ENCODE measurements around the gene FHAD1.

FHAD1 gene

DNA sequence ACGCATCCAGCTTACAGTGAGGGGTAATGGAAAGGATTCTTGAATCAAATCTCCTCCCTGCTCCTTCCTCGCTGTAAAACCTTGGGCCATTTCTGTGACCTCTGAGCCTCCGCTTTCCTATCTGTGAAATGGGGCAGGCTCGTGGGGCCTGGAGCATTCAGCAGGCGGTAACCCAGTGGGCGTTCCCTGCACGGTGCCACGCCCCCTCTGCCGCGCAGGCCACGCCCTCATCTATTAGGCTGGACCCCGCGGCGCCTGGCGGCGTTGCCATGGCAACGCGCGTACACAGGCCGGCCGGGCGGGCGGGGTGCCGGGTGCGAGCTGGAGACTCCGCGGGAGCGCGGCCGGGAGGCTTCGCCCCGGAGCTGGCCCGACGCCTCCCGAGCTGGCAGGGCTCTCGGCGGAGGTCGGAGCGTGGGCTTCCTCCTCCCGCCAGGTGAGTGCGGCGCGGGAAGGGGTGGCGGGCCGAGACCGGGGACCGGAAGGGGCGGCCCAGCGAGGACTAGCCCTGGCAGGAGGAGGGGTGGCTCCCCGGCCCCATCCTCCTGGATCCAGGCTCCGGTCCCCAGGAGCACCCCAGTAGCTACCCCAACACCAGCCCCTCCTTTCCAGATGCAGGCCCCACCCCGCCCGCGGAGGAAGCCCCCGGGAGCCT lies at the start of gene FHAD1:
TSS of gene FHAD1 (plus strand) at position 264 of the 655 bp plus-strand sequence. CDS start 4,562 bp downstream, outside the sequence.
- Histone ChIP-seq H3F3A (ENCODE audit: insufficient read depth, low read length) (no peaks in the 10 kb centered on the region), H3K4me3 (ENCODE audit: low read depth, low read length, poor library complexity, severe bottlenecking) (no peak within 1 kb of the TSS), H3K9me3 (ENCODE audit: low read length) (no peaks in the 10 kb centered on the region), H3K4me2 (ENCODE audit: low read length) (no peak within 1 kb of the TSS), H3K36me3 (ENCODE audit: insufficient read depth, low read length) (no peaks in the 10 kb centered on the region; the same call in 1 of the 2 replicates), H3K4me1 (ENCODE audit: insufficient read depth, low read length, severe bottlenecking) (no peaks in the 10 kb centered on the region), H3K27me3 (ENCODE audit: insufficient read depth, low read length) (no peaks in the 10 kb centered on the region; the same call in 1 of the 2 replicates), H3K9me2 (ENCODE audit: low read depth, low read length) (no peaks in the 10 kb centered on the region), H2AFZ (ENCODE audit: low read length) (no peak within 1 kb of the TSS), H3K9ac (ENCODE audit: low read length) (no peak within 1 kb of the TSS), H4K20me1 (ENCODE audit: insufficient read depth, low read length) (no peaks in the 10 kb centered on the region), H3K27ac (ENCODE audit: low read depth, low read length, poor library complexity, severe bottlenecking) (no peak within 1 kb of the TSS), H3K79me2 (ENCODE audit: insufficient read depth, low read length) (no peaks in the 10 kb centered on the region)
- no peak for TF ChIP-seq EZH2 (IDR thresholded peaks at IDR 0.05; ENCODE audit: borderline replicate concordance, low read length)
- TF ChIP-seq, protein P1, sequence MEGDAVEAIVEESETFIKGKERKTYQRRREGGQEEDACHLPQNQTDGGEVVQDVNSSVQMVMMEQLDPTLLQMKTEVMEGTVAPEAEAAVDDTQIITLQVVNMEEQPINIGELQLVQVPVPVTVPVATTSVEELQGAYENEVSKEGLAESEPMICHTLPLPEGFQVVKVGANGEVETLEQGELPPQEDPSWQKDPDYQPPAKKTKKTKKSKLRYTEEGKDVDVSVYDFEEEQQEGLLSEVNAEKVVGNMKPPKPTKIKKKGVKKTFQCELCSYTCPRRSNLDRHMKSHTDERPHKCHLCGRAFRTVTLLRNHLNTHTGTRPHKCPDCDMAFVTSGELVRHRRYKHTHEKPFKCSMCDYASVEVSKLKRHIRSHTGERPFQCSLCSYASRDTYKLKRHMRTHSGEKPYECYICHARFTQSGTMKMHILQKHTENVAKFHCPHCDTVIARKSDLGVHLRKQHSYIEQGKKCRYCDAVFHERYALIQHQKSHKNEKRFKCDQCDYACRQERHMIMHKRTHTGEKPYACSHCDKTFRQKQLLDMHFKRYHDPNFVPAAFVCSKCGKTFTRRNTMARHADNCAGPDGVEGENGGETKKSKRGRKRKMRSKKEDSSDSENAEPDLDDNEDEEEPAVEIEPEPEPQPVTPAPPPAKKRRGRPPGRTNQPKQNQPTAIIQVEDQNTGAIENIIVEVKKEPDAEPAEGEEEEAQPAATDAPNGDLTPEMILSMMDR (IDR thresholded peaks at IDR 0.05; ENCODE audit: low read length): no peak

DNA sequence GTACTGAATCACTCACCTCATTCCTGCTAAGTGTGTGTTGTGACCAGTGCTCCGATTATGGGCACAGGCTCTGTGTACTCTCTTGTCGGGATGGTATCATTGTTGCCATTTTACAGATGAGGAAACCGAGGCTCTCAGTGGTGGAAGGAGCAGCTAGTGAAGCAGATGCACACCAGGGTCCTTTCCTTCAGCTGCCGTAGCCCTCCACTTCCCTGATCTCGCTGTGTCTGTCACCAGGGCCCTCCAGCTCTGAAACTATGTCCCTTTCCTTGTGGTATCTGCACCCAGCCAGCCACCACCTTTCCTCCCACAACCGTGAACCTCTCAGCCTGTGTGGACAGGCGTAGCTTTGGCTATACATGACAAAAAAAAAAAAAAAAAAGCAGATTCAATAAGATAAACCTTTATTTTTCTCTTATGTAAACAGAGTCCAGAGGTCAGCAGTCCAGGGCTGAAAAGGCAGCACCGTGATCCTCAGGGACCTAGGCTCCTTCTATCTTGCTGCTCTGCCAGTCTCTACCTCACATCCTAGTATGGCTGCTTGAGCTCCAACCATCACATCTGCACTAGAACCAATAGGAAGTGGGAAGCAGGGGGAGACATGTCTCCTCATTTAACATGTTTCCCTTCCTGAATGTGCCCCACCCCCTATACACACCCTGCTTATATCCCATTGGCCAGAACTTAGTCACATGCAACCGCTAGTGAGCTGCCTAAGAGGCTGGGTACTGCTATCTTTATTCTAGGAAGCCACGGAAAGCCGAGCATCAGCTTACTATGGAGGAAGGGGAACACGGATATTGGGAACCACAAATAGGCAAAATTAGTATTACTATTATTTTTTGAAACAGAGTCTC lies 49.2 kb upstream of the FHAD1 start:
- Histone ChIP-seq H3K79me2 (ENCODE audit: insufficient read depth, low read length) (no peaks in the 10 kb centered on the region), H3K4me1 (ENCODE audit: insufficient read depth, low read length, severe bottlenecking) (no peaks in the 10 kb centered on the region), H3F3A (ENCODE audit: insufficient read depth, low read length) (no peaks in the 10 kb centered on the region), H3K9ac (ENCODE audit: low read length) (no peak overlapping the region), H2AFZ (ENCODE audit: low read length) (no peak overlapping the region), H3K4me3 (ENCODE audit: low read depth, low read length, poor library complexity, severe bottlenecking) (no peak overlapping the region), H4K20me1 (ENCODE audit: insufficient read depth, low read length) (no peaks in the 10 kb centered on the region), H3K9me2 (ENCODE audit: low read depth, low read length) (no peaks in the 10 kb centered on the region), H3K9me3 (ENCODE audit: low read length) (no peaks in the 10 kb centered on the region), H3K36me3 (ENCODE audit: insufficient read depth, low read length) (no peaks in the 10 kb centered on the region), H3K27ac (ENCODE audit: low read depth, low read length, poor library complexity, severe bottlenecking) (no peak overlapping the region), H3K4me2 (ENCODE audit: low read length) (no peak overlapping the region), H3K27me3 (ENCODE audit: insufficient read depth, low read length) (no peaks in the 10 kb centered on the region)
- TF ChIP-seq EZH2 (IDR thresholded peaks at IDR 0.05; ENCODE audit: borderline replicate concordance, low read length): no peak
- TF ChIP-seq, protein P1 (IDR thresholded peaks at IDR 0.05; ENCODE audit: low read length): no peak

DNA sequence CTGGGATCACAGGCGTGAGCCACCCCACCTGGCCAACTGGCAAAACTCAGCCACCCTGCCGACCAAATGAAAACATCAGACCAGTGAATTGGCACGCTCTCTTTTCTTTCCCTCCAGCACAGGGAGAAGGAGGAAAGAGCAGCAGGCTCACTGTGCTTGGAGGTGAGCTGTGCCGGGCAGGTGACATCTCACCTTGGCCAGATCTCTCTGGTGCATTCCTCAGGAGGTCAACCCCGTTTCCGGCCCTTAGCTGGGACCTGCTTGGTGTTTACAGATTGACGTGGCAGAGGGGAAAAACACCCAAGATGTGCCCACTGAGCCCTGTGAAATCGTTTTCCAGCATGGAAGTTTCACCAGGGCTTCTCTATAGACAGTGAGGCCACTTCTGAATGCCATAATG lies 48.3 kb upstream of the FHAD1 start:
- Histone ChIP-seq H3K4me2 (ENCODE audit: low read length) (no peak overlapping the region), H3K79me2 (ENCODE audit: insufficient read depth, low read length) (no peaks in the 10 kb centered on the region), H3K27me3 (ENCODE audit: insufficient read depth, low read length) (no peaks in the 10 kb centered on the region), H3K4me3 (ENCODE audit: low read depth, low read length, poor library complexity, severe bottlenecking) (no peak overlapping the region), H4K20me1 (ENCODE audit: insufficient read depth, low read length) (no peaks in the 10 kb centered on the region), H2AFZ (ENCODE audit: low read length) (no peak overlapping the region), H3K9ac (ENCODE audit: low read length) (no peak overlapping the region), H3F3A (ENCODE audit: insufficient read depth, low read length) (no peaks in the 10 kb centered on the region), H3K9me3 (ENCODE audit: low read length) (no peaks in the 10 kb centered on the region), H3K36me3 (ENCODE audit: insufficient read depth, low read length) (no peaks in the 10 kb centered on the region), H3K4me1 (ENCODE audit: insufficient read depth, low read length, severe bottlenecking) (no peaks in the 10 kb centered on the region), H3K9me2 (ENCODE audit: low read depth, low read length) (no peaks in the 10 kb centered on the region), H3K27ac (ENCODE audit: low read depth, low read length, poor library complexity, severe bottlenecking) (no peak overlapping the region)
- TF ChIP-seq, protein P1 (IDR thresholded peaks at IDR 0.05; ENCODE audit: low read length): no peak
- no peak for TF ChIP-seq EZH2 (IDR thresholded peaks at IDR 0.05; ENCODE audit: borderline replicate concordance, low read length)

Measured in OCI-LY1 (cell line).